Measurements from ENCODE around the gene HPGDS.

Gene HPGDS

GRCh38 chr4:94251094-94251493 is 91.5 kb downstream of the HPGDS start:
- Histone ChIP-seq H3K4me3 (no peak overlapping the region), H3K36me3 (ENCODE audit: insufficient read depth, low read length) (peaks cover 74% of the 10 kb centered on the region), H3K9ac (ENCODE audit: insufficient read length) (no peak overlapping the region), H3K9me3 (ENCODE audit: low read depth, low read length) (no peaks in the 10 kb centered on the region), H3K27ac (no peak overlapping the region)
- TF ChIP-seq EZH2 (IDR thresholded peaks at IDR 0.05) (no peak), POLR2AphosphoS5 (IDR thresholded peaks at IDR 0.05; ENCODE audit: borderline replicate concordance, low read depth, low read length) (no peak), FOXP2 (optimal IDR thresholded peaks at IDR 0.05; ENCODE audit: control extremely low read depth, extremely low read length, insufficient read depth) (no peak)
- DNase-seq (ENCODE audit: low read depth, low spot score), result no peak
